ENCODE measurements around the gene CCDC28A. TPM values are rescaled to one million over a fixed set of nuclear protein-coding genes. Genes with fewer than 3 reads are reported as not detected.

Gene CCDC28A
- 9.3 to 14.5 TPM (median 13.5 TPM) in 5 replicates for total RNA-seq (2022; extraction: Qiagen RNA extraction; ENCODE audit: low read depth)

DNA sequence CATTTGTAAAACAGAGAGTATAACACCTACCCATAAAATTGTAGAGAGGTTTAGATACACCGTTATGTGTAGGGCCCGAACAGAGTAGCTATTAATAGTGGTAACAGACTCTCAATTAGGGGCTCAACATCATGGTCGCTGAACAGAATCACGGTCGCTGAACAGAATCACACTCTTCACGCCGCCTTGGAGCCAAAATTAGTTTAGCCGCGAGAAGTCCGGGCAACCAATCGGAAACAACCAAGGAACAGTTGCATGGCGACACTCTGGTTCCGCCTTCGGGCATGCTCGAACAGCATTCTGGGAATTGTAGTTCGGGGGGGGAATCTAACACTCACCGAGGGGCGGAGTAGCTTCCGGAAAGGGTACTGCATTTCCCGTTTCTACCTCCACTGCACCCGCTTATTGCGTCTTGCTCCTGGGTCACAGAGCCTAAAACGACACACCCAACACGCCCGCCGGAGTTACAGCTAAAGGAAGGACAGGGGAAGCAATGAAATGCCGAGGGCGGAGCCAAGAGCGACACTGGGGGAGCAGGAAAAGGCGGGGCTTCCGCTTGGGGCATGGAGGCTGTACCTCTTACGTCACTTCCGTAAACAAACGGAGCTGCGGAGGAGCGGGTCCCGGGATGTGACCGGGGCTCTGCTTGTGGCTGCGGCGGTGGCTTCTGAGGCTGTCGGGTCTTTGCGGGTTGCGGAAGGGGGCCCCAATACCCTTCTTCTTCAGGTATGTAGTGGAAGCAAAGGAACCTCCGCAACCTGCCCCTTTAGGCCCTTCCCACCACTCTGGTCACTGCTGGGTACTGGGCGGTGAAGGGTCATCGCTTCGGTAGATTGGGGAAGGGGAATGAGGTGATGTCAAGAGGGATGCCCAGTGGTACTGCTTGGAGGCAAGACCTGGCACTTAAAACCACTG is at the start of gene CCDC28A:
Gene CCDC28A (plus strand): TSS at position 593 of the 915 bp plus-strand sequence. CDS start 2,352 bp downstream, outside the sequence.

DNA sequence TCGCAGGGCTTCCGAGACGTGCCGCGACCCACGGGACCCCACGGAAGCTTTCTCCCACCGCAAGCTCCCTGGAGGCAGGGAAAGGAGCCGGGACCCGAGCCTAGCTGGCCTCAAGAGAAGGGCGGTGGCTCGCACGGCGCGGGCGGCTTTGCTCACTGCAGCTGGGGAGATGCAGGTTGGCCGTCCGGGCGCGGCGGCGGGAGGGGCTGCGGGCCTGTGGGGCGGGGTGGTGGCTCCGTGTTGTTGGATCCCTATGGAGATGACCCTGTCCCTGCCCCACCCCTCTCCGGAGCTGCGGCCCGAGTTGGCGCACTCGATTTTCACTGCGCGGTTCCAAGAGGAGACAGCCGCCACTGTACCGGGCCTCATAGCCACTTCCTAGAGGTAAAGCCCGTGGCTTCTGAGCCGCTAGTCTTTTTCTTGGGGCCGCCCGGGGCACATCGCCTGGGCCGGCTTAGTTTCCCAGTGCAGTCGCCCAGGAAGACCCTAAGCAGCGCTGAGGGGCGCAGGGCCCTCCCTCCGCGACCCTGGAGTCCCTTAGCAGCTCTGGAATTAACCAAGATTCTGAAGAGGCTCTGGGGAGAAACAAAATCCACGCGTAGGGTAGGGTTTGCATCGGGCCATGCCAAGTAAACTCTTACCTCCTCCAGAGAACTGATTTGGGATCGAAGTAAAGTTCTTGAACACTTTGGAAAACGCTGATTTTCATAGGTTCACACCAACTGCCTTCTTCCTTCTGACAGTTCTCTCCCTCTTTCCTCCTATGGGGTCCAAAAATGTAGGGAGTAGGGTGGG is 22.4 kb downstream of the CCDC28A start, which contains the start of gene ECT2L:
Gene ECT2L (plus strand): TSS at position 279 of the 795 bp plus-strand sequence. CDS start 17,188 bp downstream, outside the sequence.

Other genes starting within 250 kb of the CCDC28A start
- not detected in 5 replicates for gene ECT2L, start 22.3 kb downstream of the CCDC28A start, total RNA-seq (2022; extraction: Qiagen RNA extraction; ENCODE audit: low read depth)
- gene REPS1, start 214.5 kb downstream of the CCDC28A start, total RNA-seq (2022; extraction: Qiagen RNA extraction; ENCODE audit: low read depth), result 19.7 to 25.6 TPM (median 24.3 TPM) in 5 replicates

Measured in A549 treated with ZK216348 at 1 μM for 4 hours (cell line).